ENCODE results near the gene NELFA.

GRCh38 chr4:1938027-1938426 is 70.7 kb downstream of the NELFA start:
- no peak for TF ChIP-seq CTCF (IDR thresholded peaks at IDR 0.05)
- TF ChIP-seq POLR2AphosphoS5 (IDR thresholded peaks at IDR 0.05) = no peak
- no peak for TF ChIP-seq POLR2A (IDR thresholded peaks at IDR 0.05)

Data from breast epithelium (tissue), 3 donors.